Neural progenitor cell (in vitro differentiated cells): Measurements from ENCODE around the gene SH3GLB2.

Experiments used
- EZH2 ChIP-seq: fragments of 200-600 bp; sonication (generic); IDR thresholded peaks from 2 replicates; pipeline ENCODE4 v1.6.1; 2017; ENCODE audit warnings: antibody characterized with exemption, mild to moderate bottlenecking, moderate library complexity
- TF ChIP-seq, protein P1 (sequence below): fragments of 200-600 bp; sonication (generic); IDR thresholded peaks from 2 replicates; pipeline ENCODE4 v1.5.1; 2017; ENCODE audit warnings: antibody characterized with exemption, mild to moderate bottlenecking

- TF ChIP-seq, protein P1, sequence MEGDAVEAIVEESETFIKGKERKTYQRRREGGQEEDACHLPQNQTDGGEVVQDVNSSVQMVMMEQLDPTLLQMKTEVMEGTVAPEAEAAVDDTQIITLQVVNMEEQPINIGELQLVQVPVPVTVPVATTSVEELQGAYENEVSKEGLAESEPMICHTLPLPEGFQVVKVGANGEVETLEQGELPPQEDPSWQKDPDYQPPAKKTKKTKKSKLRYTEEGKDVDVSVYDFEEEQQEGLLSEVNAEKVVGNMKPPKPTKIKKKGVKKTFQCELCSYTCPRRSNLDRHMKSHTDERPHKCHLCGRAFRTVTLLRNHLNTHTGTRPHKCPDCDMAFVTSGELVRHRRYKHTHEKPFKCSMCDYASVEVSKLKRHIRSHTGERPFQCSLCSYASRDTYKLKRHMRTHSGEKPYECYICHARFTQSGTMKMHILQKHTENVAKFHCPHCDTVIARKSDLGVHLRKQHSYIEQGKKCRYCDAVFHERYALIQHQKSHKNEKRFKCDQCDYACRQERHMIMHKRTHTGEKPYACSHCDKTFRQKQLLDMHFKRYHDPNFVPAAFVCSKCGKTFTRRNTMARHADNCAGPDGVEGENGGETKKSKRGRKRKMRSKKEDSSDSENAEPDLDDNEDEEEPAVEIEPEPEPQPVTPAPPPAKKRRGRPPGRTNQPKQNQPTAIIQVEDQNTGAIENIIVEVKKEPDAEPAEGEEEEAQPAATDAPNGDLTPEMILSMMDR, result no peak
- no peak for TF ChIP-seq EZH2
These were observed 17.7 kb downstream of the SH3GLB2 start for GRCh38 chr9:129010267-129010975.
